Renal cortical epithelial cell (primary cell): ENCODE results near the gene HTR6. TPM values are rescaled to one million over a fixed set of nuclear protein-coding genes. Genes with fewer than 3 reads are reported as not detected.
A peak's percentile ranks its signal among the peaks of the same experiment; 100 is the strongest.
"Not testable (repeated sequence)": the region's sequence is repeated elsewhere in the genome, so short reads cannot be mapped to it uniquely, and the experiment has no call there.

ENCODE experiments used
- DNase-seq: peaks from one replicate; pipeline ENCODE4 v3.0.0-alpha.2; 2011; ENCODE audit warnings: low read depth
- total RNA-seq: library from RNA; depleted of rRNA; stranded (reverse); fragments of >200 nt; gene quantifications from 2 replicates; pipeline ENCODE4 v1.2.3, GENCODE V29; 2014

HTR6 gene
- total RNA-seq = not detected in 2 replicates

DNA sequence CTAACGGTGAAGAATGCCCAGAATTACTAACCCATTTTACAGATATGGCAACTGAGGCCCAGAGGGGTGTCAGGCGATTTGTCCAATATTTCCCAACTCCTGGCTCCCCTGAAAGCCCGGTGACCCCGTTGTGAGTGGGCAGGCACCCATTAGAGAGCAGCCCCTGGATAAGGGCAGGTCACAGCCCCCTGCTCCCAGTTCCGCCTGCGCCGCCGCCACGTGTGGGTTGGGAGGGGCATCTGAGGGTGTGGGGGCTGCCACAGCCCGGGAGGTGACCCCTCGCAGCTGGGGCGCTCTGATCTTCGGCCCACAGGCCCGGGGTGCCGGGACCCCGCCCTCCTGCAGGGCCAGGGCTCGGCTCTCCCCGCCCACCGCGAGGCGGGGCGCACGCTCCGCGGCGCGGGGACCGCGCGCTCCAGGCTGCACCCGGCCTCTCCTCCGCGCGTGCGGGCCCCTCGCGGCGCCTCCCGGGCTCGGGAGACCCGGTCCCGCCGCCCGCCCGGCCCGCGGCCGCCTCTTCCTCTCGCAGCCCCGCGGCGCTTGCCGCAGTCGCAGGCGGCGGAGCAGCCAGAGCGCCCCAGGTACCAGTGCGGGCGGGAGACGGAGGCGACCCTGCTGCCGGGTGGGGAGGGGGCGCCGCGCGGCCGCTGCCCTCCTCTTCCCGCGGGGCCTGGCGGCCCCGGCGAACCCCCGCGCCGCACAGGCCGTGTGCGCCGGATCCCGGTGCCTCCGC, at the start of gene HTR6:
HTR6 (plus strand) TSS at position 423 of the 733 bp plus-strand sequence. CDS start 879 bp downstream, outside the sequence.
- DNase-seq = no peak

DNA sequence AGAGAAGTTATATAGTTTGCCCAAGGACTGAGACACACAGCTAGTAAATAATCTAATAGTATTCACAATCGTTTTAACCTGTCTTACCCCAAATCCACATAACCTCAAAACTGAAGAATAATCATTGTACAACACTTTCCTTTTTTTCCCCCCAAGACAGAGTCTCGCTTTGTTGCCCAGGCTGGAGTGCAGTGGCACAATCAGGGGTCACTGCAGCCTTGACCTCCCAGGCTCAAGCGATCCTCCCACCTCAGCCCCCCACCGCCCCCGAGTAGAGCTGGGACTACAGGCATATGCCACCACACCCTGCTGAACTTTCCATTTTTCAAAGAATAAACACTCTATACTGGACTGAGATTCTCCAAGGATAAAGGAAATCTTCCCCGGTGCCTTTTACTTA, 49.2 kb upstream of the HTR6 start:
- DNase-seq = no peak

DNA sequence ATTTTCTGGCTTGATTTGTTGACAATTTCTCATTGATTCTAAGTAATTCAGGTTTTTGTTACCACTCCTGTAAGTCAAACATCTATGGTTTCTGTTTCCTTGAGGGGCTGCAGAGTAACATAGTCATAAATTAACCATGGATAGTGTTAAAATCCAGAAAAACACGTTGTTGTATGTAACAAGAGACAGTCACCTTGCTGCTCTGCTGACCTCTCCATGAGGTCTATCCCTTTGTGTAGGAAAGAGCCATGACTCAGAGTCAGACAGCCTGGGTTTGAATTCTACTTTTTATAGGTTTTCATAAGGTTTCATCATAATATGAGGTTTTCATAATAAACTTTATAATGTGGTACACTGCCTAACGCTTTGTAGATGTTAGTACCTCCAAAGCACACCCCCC, 48.2 kb upstream of the HTR6 start:
- DNase-seq = peak; percentile 64

DNA sequence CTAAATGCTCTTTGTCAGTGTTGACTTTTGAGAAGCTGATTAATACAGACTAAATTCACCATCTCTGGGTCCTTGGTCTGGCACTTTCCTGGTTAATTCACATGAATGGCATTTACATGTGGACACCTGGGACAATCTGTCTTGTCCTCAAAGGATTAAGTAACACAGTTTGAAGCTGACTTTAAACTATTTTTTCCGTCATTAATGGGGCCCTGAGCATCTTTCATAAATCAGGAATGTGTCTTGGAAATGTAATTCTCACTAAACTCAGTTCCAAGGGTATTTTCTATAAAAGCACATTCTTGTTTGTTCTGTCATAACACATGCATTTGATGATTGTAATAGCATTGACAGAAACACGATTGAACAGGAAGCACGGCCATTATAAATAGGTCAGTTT, 47.3 kb upstream of the HTR6 start:
- DNase-seq = no peak

DNA sequence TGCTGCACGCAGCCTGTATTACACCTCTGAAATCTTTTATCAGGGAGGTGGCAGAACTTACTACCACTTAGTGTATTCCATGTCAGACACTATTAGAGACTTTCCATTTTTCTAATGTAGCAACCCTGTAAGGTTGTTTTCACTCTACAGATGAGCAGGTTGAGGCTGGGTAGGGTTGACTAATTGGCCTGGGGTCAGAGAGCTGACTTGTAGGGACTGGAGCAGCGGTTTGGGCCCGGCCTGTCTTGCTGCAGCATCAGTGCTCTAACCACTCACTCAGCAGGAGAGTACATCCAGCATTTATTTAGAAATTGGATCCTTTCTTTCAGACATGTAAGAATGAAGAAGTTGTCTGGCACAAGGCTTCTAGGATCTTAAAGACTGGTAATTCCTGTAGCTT, 46.2 kb upstream of the HTR6 start:
- DNase-seq = no peak

DNA sequence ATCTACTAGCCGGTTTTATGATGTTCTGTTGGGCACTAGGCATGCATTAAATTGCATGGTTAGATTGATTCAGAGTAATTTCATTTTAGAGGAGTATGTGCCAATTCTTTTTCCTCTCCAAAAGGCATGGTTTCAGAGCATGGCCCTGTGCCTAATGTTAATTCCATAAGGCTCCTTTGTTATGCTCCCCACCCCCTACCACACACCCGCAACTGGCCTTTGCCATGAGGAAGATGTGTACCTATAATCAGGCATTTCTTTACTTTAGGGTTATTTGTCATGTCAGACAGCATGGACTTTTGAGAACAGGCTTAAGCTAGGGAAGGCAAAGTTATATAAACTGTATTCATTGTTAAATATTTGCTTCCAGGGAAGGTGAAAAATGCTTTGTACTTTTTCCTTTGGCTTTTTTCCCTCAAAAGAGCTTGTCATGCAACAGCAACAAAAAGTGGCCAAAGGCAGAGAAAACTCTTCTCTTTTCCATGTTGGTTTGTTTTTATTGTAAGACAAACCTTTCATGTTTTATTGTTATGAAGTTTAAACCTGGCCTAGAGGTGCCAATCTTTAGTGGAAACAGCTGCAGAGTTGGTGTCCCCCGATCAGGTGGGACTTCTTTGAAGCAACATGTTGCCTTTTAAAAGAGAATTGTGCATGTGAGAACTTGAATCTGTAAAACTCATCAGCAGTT, 44.8 kb upstream of the HTR6 start:
- DNase-seq = peak; percentile 36

DNA sequence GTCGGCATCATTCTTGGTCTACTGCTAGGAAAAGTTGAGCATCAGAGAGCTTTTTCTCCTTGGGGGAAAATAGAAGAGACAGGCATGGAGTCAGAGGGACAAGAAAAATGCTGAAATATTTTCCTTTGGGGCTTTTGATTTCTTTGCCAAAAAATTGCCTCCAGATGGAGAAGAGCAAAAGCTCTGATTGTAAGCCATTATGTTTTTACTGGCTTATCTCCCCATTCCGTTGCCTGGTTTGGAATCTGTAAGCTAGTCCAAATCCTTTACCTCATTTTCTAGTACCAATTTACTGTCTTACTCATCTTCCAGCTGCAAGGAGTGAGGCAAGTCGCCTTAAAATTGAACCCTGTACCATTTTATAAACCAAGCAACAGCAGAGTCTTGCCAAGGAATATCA, 43.9 kb upstream of the HTR6 start:
- DNase-seq = no peak

DNA sequence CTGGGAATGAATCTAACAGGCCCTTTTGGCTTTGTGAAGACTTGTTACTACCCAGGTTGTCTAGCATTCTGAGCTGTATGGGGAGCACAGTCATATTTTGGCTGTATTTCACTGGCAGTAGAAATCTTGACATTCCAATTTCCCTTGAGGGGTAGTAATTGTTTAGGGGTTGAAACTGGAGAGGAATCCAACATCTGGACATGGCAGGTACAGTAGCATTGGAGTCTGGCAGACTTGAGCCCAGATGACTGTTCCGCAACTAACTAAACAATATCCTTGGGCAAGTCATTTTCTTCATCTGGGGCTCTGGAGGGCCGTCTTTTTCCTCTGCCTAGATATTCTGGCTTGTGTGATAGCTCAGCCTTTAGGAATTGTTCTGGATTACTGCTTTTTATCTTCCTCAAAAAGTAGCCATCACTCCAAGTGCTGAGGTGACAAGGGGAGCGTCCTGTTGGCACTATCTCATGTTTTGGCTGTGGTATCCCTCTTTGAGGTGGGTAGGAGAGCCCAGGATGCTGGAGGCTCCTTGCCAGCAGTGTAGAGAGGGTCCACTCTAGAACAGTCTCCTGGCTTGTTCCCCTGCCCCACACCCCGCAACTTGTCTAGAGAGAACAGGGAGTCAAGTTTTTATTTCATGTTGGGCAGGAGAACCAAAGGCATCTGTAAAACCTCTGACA, 43.3 kb upstream of the HTR6 start:
- no peak for DNase-seq

DNA sequence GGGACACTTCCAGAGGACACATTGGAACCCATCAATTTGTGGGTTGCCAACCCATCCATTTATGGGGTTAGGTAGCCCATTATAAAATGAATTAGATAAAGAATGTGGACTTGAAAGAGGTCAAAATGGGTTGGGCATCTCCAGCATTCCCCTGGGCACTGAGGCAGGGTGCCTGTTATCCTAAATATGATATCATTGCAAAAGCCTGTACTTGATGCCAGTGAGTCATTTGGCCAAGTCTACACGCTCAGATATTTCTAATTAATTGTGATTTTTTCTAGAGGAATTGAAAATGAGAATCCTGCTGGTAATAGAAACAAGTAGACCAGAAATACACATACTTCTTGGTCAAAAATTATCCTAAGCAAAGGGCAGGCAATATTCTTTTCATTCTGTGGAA, 42.5 kb upstream of the HTR6 start:
- peak; percentile 85 for DNase-seq

DNA sequence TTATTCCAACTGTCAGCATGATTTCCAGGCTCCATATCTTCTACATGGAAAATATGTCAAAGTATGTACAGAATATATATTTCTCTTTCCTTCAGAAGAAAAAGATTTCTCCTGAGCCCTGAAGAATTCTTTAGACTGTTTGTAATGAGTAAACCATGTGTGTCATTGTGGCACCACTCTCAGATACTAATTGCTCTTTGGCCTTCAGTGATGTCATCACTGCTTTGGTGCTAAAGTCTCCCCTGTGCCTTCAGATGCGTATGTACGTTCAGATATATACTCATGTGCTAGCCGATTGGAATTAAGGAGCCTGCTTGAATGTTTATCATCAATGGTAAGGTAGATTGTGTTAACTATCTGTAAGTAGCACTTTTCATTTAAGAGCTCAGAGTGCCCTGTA, 41.2 kb upstream of the HTR6 start:
- DNase-seq = peak; percentile 77

DNA sequence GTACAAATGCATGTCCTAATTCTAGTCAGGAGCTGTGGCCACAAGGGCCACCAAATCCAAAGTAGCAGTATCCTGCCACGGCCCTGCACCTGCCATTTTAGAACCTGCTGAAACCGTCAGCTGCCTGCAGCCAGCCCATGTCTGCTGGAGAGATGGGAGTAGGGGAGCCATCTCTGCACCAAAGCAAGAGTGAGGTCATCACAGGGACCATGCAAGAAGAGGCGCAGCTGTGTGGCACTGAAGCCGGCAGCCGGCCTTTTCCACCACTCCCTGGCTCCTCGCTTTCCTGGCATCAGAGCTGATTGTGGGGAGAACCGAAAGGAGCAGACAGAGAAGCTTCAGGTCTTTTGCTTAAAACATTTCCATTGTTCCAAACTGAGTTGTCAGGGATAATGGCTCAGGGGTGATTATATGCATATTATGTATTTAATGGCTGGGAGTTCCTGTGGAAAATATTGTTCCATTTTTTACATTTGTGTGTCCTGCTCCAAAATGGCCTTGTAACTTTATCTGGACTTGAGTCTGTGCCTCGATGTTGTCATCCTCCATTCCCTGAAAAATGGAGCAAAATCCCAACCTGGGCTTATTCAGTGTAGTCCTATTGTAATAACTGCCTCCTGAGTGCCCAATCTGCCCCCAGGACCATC, 39.3 kb upstream of the HTR6 start:
- DNase-seq = no peak

DNA sequence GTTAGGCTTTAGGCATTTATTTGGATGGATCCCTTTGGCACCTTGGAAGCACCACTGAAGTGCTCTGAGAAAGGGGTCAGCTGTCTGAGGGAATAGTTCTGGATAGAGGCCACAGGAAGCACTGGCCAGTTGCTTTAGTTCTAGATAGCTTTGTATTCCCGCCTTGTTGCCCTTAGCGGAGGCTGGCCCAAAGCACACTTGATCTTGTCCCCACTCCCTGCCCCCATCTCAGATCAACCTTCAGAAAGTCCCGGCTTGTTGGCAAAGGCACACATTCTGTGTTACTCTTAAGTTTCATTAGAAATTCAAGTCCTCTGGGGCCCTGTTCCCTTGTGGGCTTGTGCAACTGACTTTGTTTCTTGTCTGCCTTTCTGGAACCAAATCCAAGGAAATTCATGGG, 35.8 kb upstream of the HTR6 start:
- no peak for DNase-seq

DNA sequence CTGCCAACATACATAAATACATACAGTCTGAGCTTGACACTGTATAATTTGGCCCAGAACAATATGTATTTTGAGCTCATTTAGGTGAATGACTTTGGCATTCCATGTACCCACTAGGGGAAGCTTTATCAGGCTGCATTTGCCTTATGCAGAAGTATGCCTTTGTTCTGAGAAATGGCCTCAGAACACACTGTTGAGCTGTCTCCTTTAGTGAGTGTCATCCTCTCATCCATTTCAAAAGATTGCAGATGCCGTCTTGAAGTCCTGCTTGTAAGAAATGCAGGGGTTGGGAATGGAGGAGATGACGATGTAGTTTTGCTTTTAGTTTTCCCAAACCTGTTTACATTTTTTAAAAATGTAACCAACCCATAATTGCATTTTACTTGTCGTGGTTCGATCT, 35.3 kb upstream of the HTR6 start:
- DNase-seq = no peak

DNA sequence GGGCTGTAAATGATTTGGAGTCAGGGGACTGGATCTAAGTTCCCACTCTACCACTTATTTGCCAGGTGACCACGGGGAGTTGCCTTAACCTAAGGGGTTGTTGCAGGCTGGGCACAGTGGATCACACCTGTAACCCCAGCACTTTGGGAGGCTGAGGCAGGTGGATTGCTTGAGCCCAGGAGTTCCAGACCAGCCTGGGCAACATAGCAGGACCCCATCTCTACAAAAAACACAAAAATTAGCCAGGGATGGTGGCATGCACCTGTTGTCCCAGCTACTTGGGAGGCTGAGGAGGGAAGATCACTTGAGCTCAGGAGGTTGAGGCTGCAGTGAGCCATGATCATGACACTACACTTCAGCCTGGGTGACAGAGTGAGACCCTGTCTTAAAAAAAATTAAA, 34.5 kb upstream of the HTR6 start:
- DNase-seq = not testable (repeated sequence)

DNA sequence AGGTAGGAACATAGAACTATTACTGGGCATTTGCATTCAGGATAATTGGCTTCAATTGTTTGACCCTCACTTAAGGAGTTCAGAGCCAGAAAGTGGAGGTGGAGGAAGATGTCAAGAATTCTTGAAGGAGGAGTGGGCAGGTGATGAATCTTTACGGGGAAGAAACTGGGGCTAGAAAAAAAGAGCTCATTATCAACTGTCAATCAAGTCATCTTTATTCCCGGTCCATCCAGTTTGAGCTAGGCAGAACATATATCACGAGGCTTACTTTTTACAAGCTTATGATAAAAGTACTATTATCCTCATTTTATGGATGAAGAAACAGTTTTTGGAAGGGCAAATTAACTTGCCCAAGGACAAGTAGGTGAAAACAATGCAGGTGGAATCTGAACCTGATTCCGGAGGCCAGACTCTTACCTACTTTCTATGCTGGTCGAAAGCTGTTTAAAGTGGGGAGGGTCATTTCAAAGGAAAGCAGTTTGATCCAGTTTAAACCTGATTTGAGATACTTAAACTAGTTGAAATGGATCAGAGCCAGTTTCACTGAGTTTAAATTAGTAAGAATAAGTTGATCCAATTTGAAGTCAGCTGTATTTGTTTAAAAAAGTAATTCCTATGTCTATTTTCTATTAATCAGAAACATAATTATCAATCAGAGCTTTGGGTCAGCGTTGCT, 33.8 kb upstream of the HTR6 start:
- DNase-seq = no peak

DNA sequence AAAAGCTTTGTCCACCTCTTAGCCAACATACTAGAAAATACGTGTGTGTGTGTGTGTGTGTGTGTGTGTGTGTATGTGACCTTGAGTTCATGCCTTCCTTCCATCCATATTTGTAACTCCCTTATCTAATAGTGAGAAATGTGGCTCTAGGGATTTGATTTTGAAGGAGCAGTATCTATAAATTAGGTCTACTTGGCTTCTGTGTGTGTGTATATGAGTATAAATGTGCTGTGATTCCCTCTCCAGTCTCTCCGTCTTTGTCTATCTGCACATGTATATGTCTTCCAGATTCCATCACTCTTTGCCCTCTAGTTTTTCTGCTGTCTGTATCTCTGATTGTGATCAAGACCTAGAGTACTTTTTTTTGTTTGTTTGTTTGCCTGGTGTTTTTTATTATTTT, 32.5 kb upstream of the HTR6 start:
- DNase-seq = no peak

DNA sequence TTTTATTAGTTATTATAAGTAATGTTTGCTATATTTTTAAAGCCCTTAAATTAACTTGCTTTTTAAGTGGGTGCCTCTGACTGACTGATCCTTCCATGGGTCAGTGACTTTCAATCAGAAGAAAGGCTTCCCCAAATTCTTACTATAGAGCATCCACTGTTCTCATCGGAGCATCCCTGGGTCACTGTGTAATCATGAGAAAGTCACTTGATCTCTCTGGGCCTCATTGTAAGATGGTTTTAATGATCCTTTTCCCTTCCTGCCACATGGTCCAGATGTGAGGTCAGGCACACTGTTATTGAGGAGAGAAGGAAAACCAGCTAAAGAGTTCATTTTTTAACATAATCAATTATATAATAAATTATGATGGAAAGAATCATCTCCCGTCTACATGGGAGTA, 31.6 kb upstream of the HTR6 start:
- DNase-seq = no peak

DNA sequence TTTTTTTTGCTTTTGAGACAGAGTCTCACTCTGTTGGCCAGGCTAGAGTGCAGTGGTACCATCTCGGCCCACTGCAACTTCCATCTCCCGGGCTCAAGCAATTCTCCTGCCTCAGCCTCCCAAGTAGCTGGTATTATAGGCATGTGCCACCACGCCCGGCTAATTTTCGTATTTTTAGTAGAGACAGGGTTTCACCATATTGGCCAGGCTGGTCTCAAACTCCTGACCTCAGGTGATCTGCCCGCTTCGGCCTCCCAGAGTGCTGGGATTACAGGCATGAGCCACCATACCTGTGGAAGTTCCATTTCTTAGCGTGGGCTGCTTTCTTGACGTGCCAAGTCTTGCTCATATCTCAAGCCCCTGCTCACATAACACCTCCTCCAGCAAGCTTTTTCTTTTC, 29.6 kb upstream of the HTR6 start:
- DNase-seq = not testable (repeated sequence)

DNA sequence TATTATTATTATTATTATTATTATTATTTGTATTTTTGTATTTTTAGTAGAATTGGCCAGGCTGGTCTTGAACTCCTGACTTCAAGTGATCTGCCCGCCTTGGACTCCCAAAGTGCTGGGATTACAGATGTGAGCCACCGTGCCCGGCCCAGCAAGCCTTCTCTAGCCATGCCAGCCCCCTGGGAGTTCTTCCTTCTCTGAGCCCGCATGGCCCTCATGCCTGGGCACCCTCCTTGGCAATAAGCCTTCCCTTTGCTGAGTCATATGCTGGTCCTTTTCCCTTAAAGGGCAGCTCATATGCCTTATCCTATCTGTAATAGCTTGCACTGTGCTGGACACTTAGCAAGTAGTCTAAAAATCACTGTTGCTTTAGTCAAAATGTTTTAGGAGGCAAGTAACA, 29.0 kb upstream of the HTR6 start:
- peak; percentile 60 for DNase-seq

DNA sequence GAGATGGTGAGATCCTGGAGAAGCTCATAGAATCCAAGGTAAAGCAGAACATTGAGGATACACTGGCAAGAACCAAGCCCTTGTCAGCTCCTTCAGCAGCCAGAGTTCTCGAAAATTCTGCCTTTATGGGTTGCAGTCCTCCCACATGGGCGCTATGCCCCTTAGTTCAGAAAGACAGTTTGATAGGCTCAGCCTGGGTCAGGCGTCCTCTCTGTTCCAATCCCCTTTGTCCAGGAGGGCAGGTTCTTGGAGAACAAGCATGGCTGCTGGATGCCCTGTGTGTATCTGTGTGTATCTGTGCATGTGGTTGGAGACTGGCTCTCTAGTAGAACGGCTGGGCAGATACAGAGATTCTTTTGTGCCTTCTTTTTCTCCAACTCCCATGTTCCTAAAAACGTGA, 28.6 kb upstream of the HTR6 start:
- no peak for DNase-seq

DNA sequence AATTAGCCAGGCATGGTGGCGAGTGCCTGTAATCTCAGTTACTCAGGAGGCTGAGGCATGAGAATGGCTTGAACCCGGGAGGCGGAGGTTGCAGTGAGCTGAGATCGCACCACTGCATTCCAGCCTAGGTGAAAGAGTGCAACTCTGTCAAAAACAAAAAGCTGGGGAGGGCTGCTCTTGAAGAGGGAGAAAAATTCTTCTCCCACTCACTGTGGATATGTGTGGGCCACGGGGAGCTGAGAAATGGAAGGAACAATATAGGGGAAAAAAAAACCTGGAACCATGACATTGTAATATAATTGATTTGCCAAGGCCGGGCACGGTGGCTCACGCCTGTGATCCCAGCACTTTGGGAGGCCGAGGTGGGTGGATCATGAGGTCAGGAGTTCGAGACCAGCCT, 27.9 kb upstream of the HTR6 start:
- not testable (repeated sequence) for DNase-seq

DNA sequence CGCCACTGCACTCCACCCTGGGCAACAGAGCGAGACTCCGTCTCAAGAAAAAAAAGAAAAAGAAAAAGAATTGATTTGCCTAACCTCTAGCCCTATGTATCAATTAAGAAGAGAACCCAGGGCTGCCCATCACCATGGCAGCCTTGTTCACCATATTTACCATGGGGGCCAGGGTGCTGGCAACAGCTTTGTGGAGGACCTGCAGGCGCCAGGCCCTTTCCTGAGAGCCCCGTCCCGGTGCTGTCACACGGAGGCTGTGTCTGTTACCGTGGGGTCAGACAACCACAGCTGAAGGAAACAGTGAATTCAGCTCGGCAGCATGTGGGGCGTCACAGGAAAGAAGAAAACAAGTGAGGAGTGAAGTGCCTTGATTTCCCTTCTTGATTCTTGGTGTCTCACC, 27.1 kb upstream of the HTR6 start:
- DNase-seq = no peak
